Activated CD8-positive, alpha-beta T cell treated with anti-CD3 and anti-CD28 coated beads for 36 hours (primary cell): Measurements from ENCODE around the gene PSMD1. TPM values are rescaled to one million over a fixed set of nuclear protein-coding genes. Genes with fewer than 3 reads are reported as not detected.

ENCODE experiments used
- ATAC-seq: fragments of 200-7000 bp; cut with Tn5 transposase; one replicate; pipeline ENCODE4 v1.10.0; 2021; ENCODE audit warnings: mild to moderate bottlenecking, moderate library complexity
- CTCF ChIA-PET: fragments of 350-600 bp; sonication (Branson Sonifier 250); formaldehyde crosslinking; loops from one replicate; lab custom pipeline; 2021; ENCODE audit warnings: antibody characterized with exemption; lab: Charles Lee
- POLR2A ChIA-PET: fragments of 350-600 bp; sonication (Branson Sonifier 250); formaldehyde crosslinking; loops from one replicate; lab custom pipeline; 2021; ENCODE audit warnings: antibody characterized with exemption; lab: Charles Lee
- DNase-seq: peaks from one replicate; pipeline ENCODE4 v3.0.0-alpha.2; 2020
- H3K27ac Mint-ChIP-seq: one replicate; pipeline ENCODE4 v1.8.0; 2021; ENCODE audit warnings: mild to moderate bottlenecking, mixed read lengths
- H3K27me3 Mint-ChIP-seq: one replicate; pipeline ENCODE4 v1.8.0; 2021; ENCODE audit warnings: mixed read lengths
- H3K36me3 Mint-ChIP-seq: one replicate; pipeline ENCODE4 v1.8.0; 2021; ENCODE audit warnings: low read depth, mixed read lengths
- H3K4me1 Mint-ChIP-seq: one replicate; pipeline ENCODE4 v1.8.0; 2021; ENCODE audit warnings: low read depth, mixed read lengths
- H3K4me3 Mint-ChIP-seq: one replicate; pipeline ENCODE4 v1.8.0; 2021; ENCODE audit warnings: mild to moderate bottlenecking, moderate library complexity, mixed read lengths
- H3K9me3 Mint-ChIP-seq: one replicate; pipeline ENCODE4 v1.8.0; 2021; ENCODE audit warnings: mixed read lengths
- intact Hi-C: fragments of 100-400 bp; cut with micrococcal nuclease; formaldehyde crosslinking; loops from one replicate; pipeline ENCODE4 v1.10.0; 2022
- total RNA-seq, 2 experiments: library from RNA; stranded (reverse); gene quantifications; one replicate each; pipeline ENCODE4 v1.2.3, GENCODE V29; 2021
- TF ChIP-seq, protein P1 (sequence below): fragments of 200-600 bp; IDR thresholded peaks from one replicate; pipeline ENCODE4 v1.8.0; 2022; ENCODE audit warnings: antibody characterized with exemption, mild to moderate bottlenecking

Gene PSMD1
- total RNA-seq, 2 experiments from 2014 or later: 106 to 114 TPM

DNA sequence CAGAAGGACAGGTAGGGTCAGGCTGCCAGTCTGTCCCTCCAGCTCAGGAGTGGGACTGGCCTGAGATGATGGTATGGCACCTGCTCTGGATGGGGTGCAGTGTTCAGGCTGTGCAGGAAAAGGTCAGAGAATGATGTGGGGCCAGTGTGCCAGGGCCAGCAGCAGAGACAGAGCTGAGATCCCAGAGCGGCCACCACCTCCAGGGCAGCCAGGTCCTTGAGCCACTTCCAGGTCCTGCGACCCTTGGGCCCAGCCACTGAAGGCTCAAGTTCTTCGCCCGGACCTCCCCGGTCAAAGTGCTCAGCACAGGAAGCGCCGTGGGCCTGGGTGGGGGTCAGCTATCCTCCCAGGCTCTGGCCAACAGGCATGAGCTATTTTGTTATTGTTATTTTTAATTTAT lies 129.7 kb downstream of the PSMD1 start:
- POLR2A ChIA-PET: interaction anchor here (1.0 kb wide), 1 partner anchor 13 kb away, joined by 4 read pairs; no protein-coding TSS in a partner anchor
- intact Hi-C loops: no loop called here
- Mint-ChIP-seq H3K27ac (no peak overlapping the region), H3K4me3 (no peak overlapping the region), H3K36me3 (no peaks in the 10 kb centered on the region), H3K4me1 (no peaks in the 10 kb centered on the region), H3K27me3 (peaks cover 12% of the 10 kb centered on the region), H3K9me3 (no peaks in the 10 kb centered on the region)
- ATAC-seq (no peak), DNase-seq (no peak)
- TF ChIP-seq, protein P1, sequence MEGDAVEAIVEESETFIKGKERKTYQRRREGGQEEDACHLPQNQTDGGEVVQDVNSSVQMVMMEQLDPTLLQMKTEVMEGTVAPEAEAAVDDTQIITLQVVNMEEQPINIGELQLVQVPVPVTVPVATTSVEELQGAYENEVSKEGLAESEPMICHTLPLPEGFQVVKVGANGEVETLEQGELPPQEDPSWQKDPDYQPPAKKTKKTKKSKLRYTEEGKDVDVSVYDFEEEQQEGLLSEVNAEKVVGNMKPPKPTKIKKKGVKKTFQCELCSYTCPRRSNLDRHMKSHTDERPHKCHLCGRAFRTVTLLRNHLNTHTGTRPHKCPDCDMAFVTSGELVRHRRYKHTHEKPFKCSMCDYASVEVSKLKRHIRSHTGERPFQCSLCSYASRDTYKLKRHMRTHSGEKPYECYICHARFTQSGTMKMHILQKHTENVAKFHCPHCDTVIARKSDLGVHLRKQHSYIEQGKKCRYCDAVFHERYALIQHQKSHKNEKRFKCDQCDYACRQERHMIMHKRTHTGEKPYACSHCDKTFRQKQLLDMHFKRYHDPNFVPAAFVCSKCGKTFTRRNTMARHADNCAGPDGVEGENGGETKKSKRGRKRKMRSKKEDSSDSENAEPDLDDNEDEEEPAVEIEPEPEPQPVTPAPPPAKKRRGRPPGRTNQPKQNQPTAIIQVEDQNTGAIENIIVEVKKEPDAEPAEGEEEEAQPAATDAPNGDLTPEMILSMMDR: no peak
- CTCF ChIA-PET: no interaction called here

GRCh38 chr2:231187736-231188505 lies 131.3 kb downstream of the PSMD1 start:
- H3K4me1 Mint-ChIP-seq: no peaks in the 10 kb centered on the region
- no peaks in the 10 kb centered on the region for H3K9me3 Mint-ChIP-seq
- no peak overlapping the region for H3K27ac Mint-ChIP-seq
- H3K4me3 Mint-ChIP-seq: no peak overlapping the region
- CTCF ChIA-PET: no interaction called here
- intact Hi-C loops: no loop called here
- ATAC-seq: no peak
- H3K27me3 Mint-ChIP-seq: peaks cover 15% of the 10 kb centered on the region
- TF ChIP-seq, protein P1: no peak
- no peaks in the 10 kb centered on the region for H3K36me3 Mint-ChIP-seq
- POLR2A ChIA-PET: no interaction called here
- no peak for DNase-seq

GRCh38 chr2:231188506-231189170 lies 132.0 kb downstream of the PSMD1 start:
- TF ChIP-seq, protein P1: no peak
- Mint-ChIP-seq H3K4me3 (no peak overlapping the region), H3K4me1 (no peaks in the 10 kb centered on the region), H3K36me3 (no peaks in the 10 kb centered on the region), H3K9me3 (no peaks in the 10 kb centered on the region), H3K27me3 (peaks cover 15% of the 10 kb centered on the region), H3K27ac (no peak overlapping the region)
- no peak for ATAC-seq
- CTCF ChIA-PET: no interaction called here
- no peak for DNase-seq
- POLR2A ChIA-PET: no interaction called here
- intact Hi-C loops: no loop called here

DNA sequence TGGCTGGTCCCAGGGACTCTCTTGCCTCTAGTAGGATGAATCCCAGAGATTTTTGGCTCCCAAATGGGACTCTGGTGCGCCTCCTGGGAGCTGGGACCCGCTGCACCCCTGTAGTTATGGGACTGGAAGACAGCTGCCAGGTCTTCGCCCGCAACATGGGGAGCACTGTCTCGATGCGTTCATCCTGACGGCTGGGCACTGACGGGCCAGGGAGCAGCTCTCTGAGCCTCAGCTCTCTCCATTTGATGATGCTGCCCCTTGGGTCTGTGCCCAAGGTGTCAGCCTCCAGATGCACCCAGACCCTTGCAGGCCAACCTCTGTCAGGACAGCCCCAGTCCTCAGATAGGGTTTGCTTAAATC lies 132.5 kb downstream of the PSMD1 start:
- DNase-seq (no peak), ATAC-seq (no peak)
- TF ChIP-seq, protein P1: no peak
- ChIA-PET CTCF (no interaction called here), POLR2A (no interaction called here)
- Mint-ChIP-seq H3K36me3 (no peaks in the 10 kb centered on the region), H3K4me3 (no peak overlapping the region), H3K27ac (no peak overlapping the region), H3K4me1 (no peaks in the 10 kb centered on the region), H3K9me3 (no peaks in the 10 kb centered on the region), H3K27me3 (peaks cover 15% of the 10 kb centered on the region)
- intact Hi-C loops: no loop called here
